Right renal cortex interstitium (tissue), 3 donors: ENCODE data around the gene TNFRSF18. TPM values are rescaled to one million over a fixed set of nuclear protein-coding genes. Genes with fewer than 3 reads are reported as not detected.

Source experiments
- DNase-seq, 3 donors: peaks; one replicate each; pipeline ENCODE4 v3.0.0-alpha.2; 2013; ENCODE audit warnings: low read depth in 3 of 3, low spot score in 2 of 3
- polyA plus RNA-seq, 3 donors: library from polyadenylated mRNA; unstranded; fragments of 120-200 nt; gene quantifications; one replicate each; pipeline ENCODE4 v1.2.1, GENCODE V29; 2013; ENCODE audit not compliant: insufficient read length in 3 of 3

The TNFRSF18 gene
- polyA plus RNA-seq, 3 donors, result 0.33 to 0.68 TPM; not detected in 1

GRCh38 chr1:1240822-1241587 is 34.6 kb upstream of the TNFRSF18 start:
- DNase-seq, result no peak

- no peak for DNase-seq
Measured at GRCh38 chr1:1240348-1240732, 33.9 kb upstream of the TNFRSF18 start.

GRCh38 chr1:1239614-1240347 is 33.4 kb upstream of the TNFRSF18 start:
- DNase-seq, result no peak

GRCh38 chr1:1239227-1239613 is 32.8 kb upstream of the TNFRSF18 start:
- DNase-seq, result no peak

- DNase-seq, result no peak
Measured at GRCh38 chr1:1238702-1239178, 32.3 kb upstream of the TNFRSF18 start.

GRCh38 chr1:1237874-1238701 is 31.7 kb upstream of the TNFRSF18 start:
- no peak for DNase-seq

- no peak for DNase-seq
Measured at GRCh38 chr1:1236945-1237873, 30.8 kb upstream of the TNFRSF18 start.

- no peak for DNase-seq
Measured at GRCh38 chr1:1236176-1236763, 29.9 kb upstream of the TNFRSF18 start.

- no peak for DNase-seq
Measured at GRCh38 chr1:1235016-1235744, 28.8 kb upstream of the TNFRSF18 start.

GRCh38 chr1:1234180-1234808 is 27.9 kb upstream of the TNFRSF18 start:
- DNase-seq, result no peak

GRCh38 chr1:1233567-1233892 is 27.1 kb upstream of the TNFRSF18 start:
- DNase-seq, result no peak

GRCh38 chr1:1232796-1233566 is 26.6 kb upstream of the TNFRSF18 start:
- no peak for DNase-seq

GRCh38 chr1:1232208-1232795 is 25.9 kb upstream of the TNFRSF18 start, which contains the start of gene B3GALT6:
TSS of gene B3GALT6 (plus strand) at chr1:1232237. CDS start at chr1:1232279, 42 bp downstream.
- no peak for DNase-seq

- peak; percentile 85 to 92 (median 90) for DNase-seq
Measured at GRCh38 chr1:1231400-1232207, 25.2 kb upstream of the TNFRSF18 start, which contains the start of gene SDF4. TSS of gene SDF4 (minus strand) at chr1:1232001. CDS start at chr1:1228772, 3,229 bp downstream.

- DNase-seq, result no peak
Measured at GRCh38 chr1:1230656-1231399, 24.4 kb upstream of the TNFRSF18 start.

- DNase-seq, result no peak
Measured at GRCh38 chr1:1229770-1230169, 23.4 kb upstream of the TNFRSF18 start.
